Activated CD4-positive, alpha-beta T cell treated with anti-CD3 and anti-CD28 coated beads, Interleukin-2, amount 10 ng/mL, durations not matched to agents 24 days and 14 days (primary cell): ENCODE data around the gene DDX10. TPM values are rescaled to one million over a fixed set of nuclear protein-coding genes. Genes with fewer than 3 reads are reported as not detected.

ENCODE experiments used
- DNase-seq: peaks from one replicate; pipeline ENCODE4 v3.0.0; 2022
- H3K27ac Mint-ChIP-seq: one replicate; pipeline ENCODE4 v1.8.0; 2022; ENCODE audit warnings: mild to moderate bottlenecking, mixed read lengths
- H3K27me3 Mint-ChIP-seq: one replicate; pipeline ENCODE4 v1.8.0; 2022; ENCODE audit warnings: mixed read lengths
- H3K36me3 Mint-ChIP-seq: one replicate; pipeline ENCODE4 v1.8.0; 2022; ENCODE audit warnings: low read depth, mild to moderate bottlenecking, mixed read lengths
- H3K4me1 Mint-ChIP-seq: one replicate; pipeline ENCODE4 v1.8.0; 2021; ENCODE audit warnings: mixed read lengths
- H3K4me3 Mint-ChIP-seq: one replicate; pipeline ENCODE4 v1.8.0; 2022; ENCODE audit warnings: mild to moderate bottlenecking, moderate library complexity, mixed read lengths
- H3K9me3 Mint-ChIP-seq: one replicate; pipeline ENCODE4 v1.8.0; 2021; ENCODE audit warnings: mixed read lengths
- intact Hi-C: fragments of 100-400 bp; cut with micrococcal nuclease; formaldehyde crosslinking; loops from one replicate; pipeline ENCODE4 v1.15.1; 2023
- total RNA-seq: library from RNA; stranded (reverse); gene quantifications from 2 replicates; pipeline ENCODE4 v1.2.3, GENCODE V29; 2022

The DDX10 gene
- total RNA-seq, 1 donor from 2014 or later: 71.6 TPM

DNA sequence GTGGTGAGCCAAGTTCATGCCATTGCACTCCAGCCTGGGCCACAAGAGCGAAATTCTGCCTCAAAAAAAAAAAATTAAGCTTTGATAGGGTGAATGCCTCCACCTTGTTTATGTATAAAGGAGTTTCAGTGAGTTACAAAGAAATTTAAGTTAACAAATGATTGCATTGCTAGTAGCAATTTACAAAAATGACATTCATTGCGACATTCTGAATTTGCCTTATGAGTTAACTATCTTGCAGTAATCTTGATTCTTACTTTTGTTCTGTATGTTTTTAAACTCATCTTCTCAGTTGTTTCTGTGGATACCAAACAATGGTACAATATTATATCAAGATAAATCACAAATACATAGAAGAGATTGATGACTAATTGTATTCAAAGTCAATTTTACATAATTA, 207.0 kb downstream of the DDX10 start:
- no peaks in the 10 kb centered on the region for H3K9me3 Mint-ChIP-seq
- no peak overlapping the region for H3K4me3 Mint-ChIP-seq
- peaks cover 12% of the 10 kb centered on the region for H3K4me1 Mint-ChIP-seq
- H3K27ac Mint-ChIP-seq: no peak overlapping the region
- intact Hi-C loops: loop anchor here (2.0 kb wide), 1 partner anchor 173 kb away; no protein-coding TSS in a partner anchor
- no peak for DNase-seq
- H3K27me3 Mint-ChIP-seq: no peaks in the 10 kb centered on the region
- H3K36me3 Mint-ChIP-seq: peaks cover 3% of the 10 kb centered on the region

DNA sequence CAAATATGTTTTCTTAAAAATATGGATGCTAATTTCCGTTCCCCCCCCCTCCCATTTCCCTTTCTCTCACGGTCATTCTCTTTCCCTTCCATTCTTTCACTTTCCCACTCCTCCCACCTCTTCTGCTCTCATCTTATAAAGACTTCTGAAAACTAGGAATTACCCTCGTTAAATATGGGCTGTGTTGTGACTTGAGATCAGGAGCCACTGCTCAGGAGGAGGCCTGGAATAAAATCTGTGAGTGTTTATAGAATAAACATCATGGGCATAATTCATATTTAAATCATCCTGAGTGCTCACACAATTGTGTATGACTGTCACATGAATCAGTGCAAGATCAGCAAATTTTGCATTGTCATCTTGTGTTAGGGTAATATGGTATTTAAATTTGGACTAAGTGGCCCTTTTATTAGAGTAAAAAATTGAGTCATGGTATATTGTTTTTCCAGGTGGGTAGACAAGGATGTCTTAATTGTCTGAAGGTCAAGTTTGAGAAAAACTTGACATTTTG, 208.0 kb downstream of the DDX10 start:
- Mint-ChIP-seq H3K4me1 (peaks cover 12% of the 10 kb centered on the region), H3K36me3 (peaks cover 3% of the 10 kb centered on the region), H3K27me3 (no peaks in the 10 kb centered on the region), H3K9me3 (no peaks in the 10 kb centered on the region), H3K27ac (no peak overlapping the region), H3K4me3 (no peak overlapping the region)
- intact Hi-C loops: no loop called here
- DNase-seq: no peak

DNA sequence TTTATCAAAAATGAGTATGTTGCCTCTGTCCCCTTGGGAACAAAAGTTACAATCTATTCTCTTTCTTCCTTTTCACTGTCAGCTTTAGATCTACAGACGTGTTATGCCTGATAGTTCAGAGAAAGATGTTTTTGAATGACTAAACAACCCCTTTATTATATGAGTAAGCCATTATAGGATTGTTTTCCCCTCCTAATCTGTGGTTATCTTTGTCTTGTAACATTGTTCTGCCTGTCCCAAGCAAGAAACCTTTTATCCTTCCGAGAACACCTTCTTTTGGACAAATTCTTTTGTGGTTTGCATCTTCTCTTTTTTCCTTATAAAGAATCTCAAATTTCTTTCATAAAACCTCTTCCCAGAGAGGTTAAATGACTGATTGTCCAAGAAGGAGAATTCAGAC, 208.4 kb downstream of the DDX10 start:
- intact Hi-C loops: no loop called here
- no peaks in the 10 kb centered on the region for H3K27me3 Mint-ChIP-seq
- no peaks in the 10 kb centered on the region for H3K36me3 Mint-ChIP-seq
- H3K27ac Mint-ChIP-seq: no peak overlapping the region
- peaks cover 12% of the 10 kb centered on the region for H3K4me1 Mint-ChIP-seq
- H3K4me3 Mint-ChIP-seq: no peak overlapping the region
- DNase-seq: no peak
- no peaks in the 10 kb centered on the region for H3K9me3 Mint-ChIP-seq

DNA sequence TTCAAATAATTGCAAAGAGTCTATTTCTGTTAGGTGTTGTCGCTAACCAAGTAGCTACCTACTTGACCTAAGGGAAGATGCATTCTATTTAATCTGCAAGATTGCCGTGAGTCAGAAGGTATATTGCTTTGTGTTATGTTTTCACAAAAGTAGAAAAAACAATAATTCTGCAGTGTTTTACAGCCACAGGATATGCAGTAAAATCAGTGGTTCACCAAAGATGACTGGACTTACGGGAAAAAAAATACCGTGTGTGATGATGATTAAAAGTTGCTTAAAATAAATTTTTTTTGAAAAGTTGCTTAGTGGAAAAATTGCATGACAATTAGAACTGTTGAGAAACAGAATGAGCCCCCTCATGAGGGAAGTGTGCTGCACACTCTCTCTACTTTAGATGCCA, 209.1 kb downstream of the DDX10 start:
- H3K36me3 Mint-ChIP-seq: no peaks in the 10 kb centered on the region
- no peak overlapping the region for H3K27ac Mint-ChIP-seq
- no peaks in the 10 kb centered on the region for H3K9me3 Mint-ChIP-seq
- DNase-seq: no peak
- H3K27me3 Mint-ChIP-seq: no peaks in the 10 kb centered on the region
- intact Hi-C loops: no loop called here
- no peak overlapping the region for H3K4me3 Mint-ChIP-seq
- H3K4me1 Mint-ChIP-seq: peaks cover 12% of the 10 kb centered on the region

DNA sequence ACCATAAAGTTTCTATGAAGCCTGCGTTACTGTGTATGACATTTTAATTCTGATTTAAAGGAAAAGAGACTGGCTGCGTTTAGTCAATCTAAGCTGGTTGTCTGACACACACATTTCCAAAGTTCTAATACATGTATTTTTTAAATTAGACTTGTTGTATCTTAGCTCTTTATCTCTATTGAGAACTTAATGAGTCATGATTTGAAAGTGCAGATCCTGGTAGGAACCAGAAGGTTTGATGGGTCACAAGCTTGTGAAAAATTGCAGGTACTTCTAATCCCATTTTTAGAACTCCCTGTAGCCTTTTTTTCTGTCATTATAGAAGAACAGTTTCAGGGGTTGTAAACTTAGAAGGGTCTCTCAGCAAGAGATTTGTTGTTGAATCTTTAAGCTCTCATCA, 210.3 kb downstream of the DDX10 start:
- Mint-ChIP-seq H3K27ac (no peak overlapping the region), H3K4me1 (peaks cover 12% of the 10 kb centered on the region), H3K36me3 (no peaks in the 10 kb centered on the region), H3K27me3 (no peaks in the 10 kb centered on the region), H3K9me3 (no peaks in the 10 kb centered on the region), H3K4me3 (no peak overlapping the region)
- no peak for DNase-seq
- intact Hi-C loops: no loop called here

DNA sequence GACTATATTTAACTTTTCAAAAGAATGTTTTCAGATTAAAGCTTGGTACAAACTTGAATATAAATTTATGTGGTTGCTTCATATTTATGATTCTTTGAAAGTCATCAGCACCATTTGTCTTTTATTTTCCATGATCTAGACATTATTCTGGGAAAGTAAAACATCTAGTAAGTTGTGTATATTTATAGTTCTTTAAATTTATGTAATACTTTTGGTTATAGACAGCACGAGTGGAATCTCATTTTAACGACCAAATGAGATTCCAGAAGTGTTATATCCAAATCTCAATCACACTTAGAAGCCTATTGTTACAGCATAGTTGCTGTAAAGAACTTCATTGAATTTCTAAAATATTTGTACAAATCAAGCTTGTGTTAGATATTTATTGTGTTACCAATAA, 212.3 kb downstream of the DDX10 start:
- DNase-seq: no peak
- Mint-ChIP-seq H3K27ac (no peak overlapping the region), H3K36me3 (no peaks in the 10 kb centered on the region), H3K27me3 (no peaks in the 10 kb centered on the region), H3K4me1 (peaks cover 8% of the 10 kb centered on the region), H3K4me3 (no peak overlapping the region), H3K9me3 (no peaks in the 10 kb centered on the region)
- intact Hi-C loops: no loop called here

DNA sequence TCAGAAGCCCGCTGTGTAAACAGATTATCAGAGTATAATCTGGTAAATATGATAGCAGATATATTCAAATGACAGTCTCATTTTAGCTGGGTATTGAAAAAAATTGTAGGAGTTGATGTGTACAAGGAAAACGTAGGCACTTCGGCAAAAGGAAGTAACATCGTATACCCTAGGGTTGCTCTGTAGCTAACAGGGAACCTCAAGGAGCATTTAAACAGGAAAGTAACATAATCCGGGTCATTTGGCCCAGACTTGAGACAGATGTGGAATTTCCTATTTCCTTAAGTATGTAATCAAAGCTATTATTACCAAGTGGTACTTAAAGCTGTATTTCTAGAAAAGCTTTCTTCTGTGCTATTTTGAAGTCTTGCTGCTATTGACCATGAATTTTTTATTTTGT, 215.6 kb downstream of the DDX10 start:
- Mint-ChIP-seq H3K27ac (no peak overlapping the region), H3K4me3 (no peak overlapping the region), H3K9me3 (no peaks in the 10 kb centered on the region), H3K27me3 (no peaks in the 10 kb centered on the region), H3K36me3 (no peaks in the 10 kb centered on the region), H3K4me1 (peaks cover 2% of the 10 kb centered on the region)
- intact Hi-C loops: no loop called here
- no peak for DNase-seq

DNA sequence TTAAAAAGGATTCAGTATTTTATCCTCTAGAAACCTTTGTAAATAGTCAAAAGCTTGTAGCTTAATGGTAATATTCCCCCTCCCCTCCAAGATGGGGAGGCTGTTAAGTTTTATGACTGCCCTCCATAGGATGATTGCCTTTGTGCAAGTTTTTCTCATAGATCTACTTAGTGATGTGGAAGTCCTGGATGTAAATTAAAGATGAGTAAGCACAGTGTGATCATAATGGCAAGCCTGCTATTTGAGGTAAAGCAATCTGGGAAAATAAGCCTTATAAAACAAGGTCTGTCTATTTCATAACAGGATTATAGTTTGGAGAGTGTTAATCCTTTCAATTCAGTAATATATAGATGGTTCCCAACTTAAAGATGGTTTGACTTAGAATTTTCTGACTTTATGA, 216.3 kb downstream of the DDX10 start:
- DNase-seq: no peak
- no peaks in the 10 kb centered on the region for H3K9me3 Mint-ChIP-seq
- no peak overlapping the region for H3K4me3 Mint-ChIP-seq
- no peaks in the 10 kb centered on the region for H3K27me3 Mint-ChIP-seq
- H3K27ac Mint-ChIP-seq: no peak overlapping the region
- intact Hi-C loops: no loop called here
- peaks cover under 1% of the 10 kb centered on the region for H3K4me1 Mint-ChIP-seq
- no peaks in the 10 kb centered on the region for H3K36me3 Mint-ChIP-seq

DNA sequence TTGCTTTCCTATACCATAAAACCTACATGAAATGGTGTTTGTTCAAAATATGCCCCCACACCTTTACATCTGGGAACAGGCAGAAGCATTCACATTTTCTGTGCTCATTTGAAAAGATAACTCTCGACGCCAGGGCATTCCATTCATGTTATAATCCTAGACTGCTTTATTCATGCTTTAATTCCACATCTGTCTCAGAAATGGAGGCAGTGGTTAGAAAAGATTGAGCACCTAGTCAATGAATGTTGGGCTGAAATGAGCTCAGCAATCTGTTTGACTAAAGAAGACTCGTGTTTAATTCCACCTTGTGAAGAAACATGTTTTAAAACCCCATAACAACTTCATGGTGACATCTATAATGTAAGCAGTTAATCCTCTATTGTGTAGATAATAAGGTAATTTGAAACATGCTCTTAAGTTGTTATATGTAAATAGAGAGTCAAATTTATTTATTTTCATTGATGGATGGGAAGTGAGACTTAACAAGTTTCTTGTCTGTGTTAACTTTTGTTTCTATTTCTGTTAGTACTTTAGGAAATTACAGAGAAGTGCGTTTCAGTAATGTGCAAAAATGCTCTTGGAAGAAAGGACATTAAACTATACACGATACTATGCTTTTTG, 217.5 kb downstream of the DDX10 start:
- H3K27ac Mint-ChIP-seq: no peak overlapping the region
- H3K4me3 Mint-ChIP-seq: no peak overlapping the region
- DNase-seq: no peak
- H3K9me3 Mint-ChIP-seq: no peaks in the 10 kb centered on the region
- no peaks in the 10 kb centered on the region for H3K4me1 Mint-ChIP-seq
- no peaks in the 10 kb centered on the region for H3K36me3 Mint-ChIP-seq
- no peaks in the 10 kb centered on the region for H3K27me3 Mint-ChIP-seq
- intact Hi-C loops: no loop called here

DNA sequence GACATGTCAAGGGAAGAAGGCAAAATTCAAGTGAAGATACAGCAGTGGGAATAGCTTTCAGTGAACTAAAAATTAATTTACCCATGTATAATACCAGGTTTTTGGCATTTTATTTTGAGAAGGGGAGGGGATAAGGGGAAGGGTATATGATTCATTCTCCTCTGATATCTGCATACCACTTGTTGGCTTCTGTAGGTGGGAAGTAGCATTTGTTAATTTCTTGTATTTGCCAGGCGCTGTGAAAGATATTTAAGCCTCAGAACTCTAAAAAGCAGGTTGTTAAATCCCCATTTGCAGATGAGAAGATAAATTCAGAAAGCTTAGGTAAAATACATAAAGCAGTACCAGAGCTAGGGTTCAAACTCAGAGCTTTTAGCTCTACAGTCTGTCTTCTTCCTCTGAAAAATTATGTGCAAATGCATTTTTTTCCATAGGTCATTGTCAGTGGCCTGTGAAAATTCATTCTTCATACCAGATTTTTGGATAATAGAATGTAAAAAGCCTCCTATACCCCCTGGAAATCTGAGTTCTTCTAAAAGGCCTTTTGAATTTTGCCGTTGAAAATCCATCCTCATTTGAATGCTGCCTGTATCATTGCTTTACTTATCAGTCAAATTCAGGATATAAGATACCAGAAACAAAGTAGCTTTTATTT, 221.3 kb downstream of the DDX10 start:
- no peaks in the 10 kb centered on the region for H3K27me3 Mint-ChIP-seq
- no peaks in the 10 kb centered on the region for H3K9me3 Mint-ChIP-seq
- no peaks in the 10 kb centered on the region for H3K36me3 Mint-ChIP-seq
- H3K4me3 Mint-ChIP-seq: no peak overlapping the region
- intact Hi-C loops: no loop called here
- DNase-seq: no peak
- H3K4me1 Mint-ChIP-seq: no peaks in the 10 kb centered on the region
- no peak overlapping the region for H3K27ac Mint-ChIP-seq

DNA sequence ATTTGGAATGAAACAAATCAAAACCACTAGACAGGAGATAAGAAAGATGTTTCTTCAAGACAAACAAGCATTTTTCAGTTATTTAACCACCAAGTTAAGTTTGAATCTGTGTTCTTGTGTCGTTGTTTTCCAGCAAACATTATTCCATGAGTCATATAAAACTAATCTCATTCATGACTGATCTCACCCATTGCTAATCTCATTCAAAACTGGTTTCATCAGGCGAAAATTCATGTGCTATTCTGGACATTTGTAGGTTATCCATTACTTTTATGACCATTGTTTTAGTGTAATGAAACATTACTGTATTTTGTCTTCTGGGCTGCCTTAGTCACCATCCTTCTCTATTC, 221.8 kb downstream of the DDX10 start:
- DNase-seq: no peak
- intact Hi-C loops: no loop called here
- Mint-ChIP-seq H3K4me1 (no peaks in the 10 kb centered on the region), H3K27ac (no peak overlapping the region), H3K36me3 (no peaks in the 10 kb centered on the region), H3K27me3 (no peaks in the 10 kb centered on the region), H3K4me3 (no peak overlapping the region), H3K9me3 (no peaks in the 10 kb centered on the region)

DNA sequence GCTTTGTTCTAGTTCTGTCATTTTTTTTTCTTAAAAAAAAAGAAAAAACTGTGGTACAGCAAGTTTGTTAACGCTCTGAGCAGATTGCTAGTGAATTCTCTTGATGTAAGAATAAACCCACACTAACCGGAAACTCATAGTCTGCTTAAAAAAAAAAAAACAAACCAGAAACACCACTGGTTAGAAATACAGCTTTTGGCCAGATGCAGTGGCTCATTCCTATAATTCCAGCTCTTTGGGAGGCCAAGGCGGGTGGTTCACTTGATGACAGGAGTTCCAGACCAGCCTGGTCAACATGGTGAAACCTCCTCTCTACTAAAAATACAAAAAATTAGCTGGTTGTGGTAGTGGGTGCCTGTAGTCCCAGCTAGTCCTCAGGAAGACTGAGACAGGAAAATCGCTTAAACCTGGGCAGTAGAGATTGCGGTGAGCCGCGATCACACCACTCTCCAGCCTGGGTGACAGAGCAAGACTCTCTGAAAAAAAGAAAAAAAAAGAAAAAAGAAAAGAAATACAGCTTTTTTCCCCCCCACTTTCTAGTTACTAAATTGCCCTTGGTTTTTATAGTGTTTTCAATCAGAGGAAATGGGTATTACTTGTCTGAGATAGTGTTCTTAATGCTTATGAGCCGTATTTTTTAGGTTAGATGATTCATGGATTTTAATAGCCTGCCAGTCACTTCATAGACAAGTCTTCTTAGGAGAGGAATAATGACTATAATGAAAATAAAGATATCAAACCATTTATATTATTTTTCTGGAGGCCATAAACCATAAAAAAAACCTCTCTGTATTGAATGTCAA, 222.8 kb downstream of the DDX10 start:
- no peak overlapping the region for H3K27ac Mint-ChIP-seq
- H3K9me3 Mint-ChIP-seq: no peaks in the 10 kb centered on the region
- intact Hi-C loops: no loop called here
- no peaks in the 10 kb centered on the region for H3K4me1 Mint-ChIP-seq
- no peaks in the 10 kb centered on the region for H3K36me3 Mint-ChIP-seq
- no peak for DNase-seq
- no peak overlapping the region for H3K4me3 Mint-ChIP-seq
- H3K27me3 Mint-ChIP-seq: no peaks in the 10 kb centered on the region

DNA sequence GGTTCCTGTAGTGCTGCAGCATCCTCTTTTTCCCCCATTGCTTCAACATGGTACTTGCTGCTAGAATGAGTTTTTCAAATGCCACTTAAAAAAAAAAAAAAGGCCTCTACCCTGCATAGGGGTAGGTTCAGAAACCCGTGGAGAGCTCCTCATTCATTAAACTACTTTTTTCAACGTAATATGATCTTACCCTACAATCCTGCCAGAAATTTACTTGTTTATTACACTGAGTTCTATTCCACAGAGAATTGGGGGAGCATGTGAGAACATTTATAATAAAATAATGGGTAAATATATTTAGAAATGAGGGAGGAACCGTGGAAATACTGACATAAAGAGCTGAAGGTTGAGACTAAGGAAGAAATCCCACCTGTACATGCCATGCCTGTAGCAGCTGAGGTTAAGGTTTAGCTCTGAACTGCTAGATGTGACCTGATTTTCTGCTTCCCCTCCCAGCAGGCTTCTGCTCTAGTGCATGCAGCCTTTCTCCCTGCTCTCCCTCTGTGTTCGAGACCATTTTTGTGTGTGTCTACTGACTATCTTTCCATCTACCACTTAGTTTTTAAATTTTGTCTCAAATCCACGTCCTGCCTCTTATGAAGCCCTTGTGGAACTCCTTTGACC, 225.7 kb downstream of the DDX10 start:
- intact Hi-C loops: no loop called here
- Mint-ChIP-seq H3K36me3 (no peaks in the 10 kb centered on the region), H3K27me3 (no peaks in the 10 kb centered on the region), H3K4me3 (no peak overlapping the region), H3K4me1 (no peaks in the 10 kb centered on the region), H3K27ac (no peak overlapping the region), H3K9me3 (no peaks in the 10 kb centered on the region)
- DNase-seq: no peak

DNA sequence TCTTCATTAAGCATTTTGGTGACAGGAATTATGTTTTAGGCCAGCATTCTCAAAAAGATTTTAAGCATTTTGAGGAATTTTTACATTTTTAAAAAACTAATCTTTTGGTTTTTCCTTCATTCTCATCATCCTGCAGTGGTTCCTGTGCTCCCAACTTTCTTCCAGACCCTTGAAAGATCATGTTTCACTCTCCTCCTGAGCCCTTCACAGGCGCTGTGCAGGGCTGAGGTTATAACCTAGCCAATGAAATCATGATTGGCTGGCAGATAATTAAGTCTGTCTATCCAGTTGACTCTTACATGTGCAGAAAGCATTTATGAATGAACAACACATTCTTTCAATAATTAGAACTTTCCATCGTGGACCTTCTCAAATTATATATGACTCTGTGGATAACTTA, 226.3 kb downstream of the DDX10 start:
- no peaks in the 10 kb centered on the region for H3K27me3 Mint-ChIP-seq
- no peak overlapping the region for H3K4me3 Mint-ChIP-seq
- DNase-seq: no peak
- peaks cover 3% of the 10 kb centered on the region for H3K4me1 Mint-ChIP-seq
- intact Hi-C loops: no loop called here
- H3K27ac Mint-ChIP-seq: no peak overlapping the region
- no peaks in the 10 kb centered on the region for H3K9me3 Mint-ChIP-seq
- no peaks in the 10 kb centered on the region for H3K36me3 Mint-ChIP-seq
